HG03066 (cell line): Measurements from ENCODE around the gene SLC12A1.
A peak's percentile ranks its signal among the peaks of the same experiment; 100 is the strongest.

Experiments
- ATAC-seq: cut with Tn5 transposase; IDR thresholded peaks from one replicate; pipeline ENCODE4 v1.9.1; 2021; ENCODE audit warnings: low read depth; ENCODE audit not compliant: unreplicated experiment

The SLC12A1 gene

GRCh38 chr15:48242015-48242414 is 35.9 kb downstream of the SLC12A1 start:
- no peak for ATAC-seq

- ATAC-seq = no peak
Observed at GRCh38 chr15:48242535-48242934, 36.4 kb downstream of the SLC12A1 start.

GRCh38 chr15:48244921-48245320 is 38.8 kb downstream of the SLC12A1 start:
- no peak for ATAC-seq

- no peak for ATAC-seq
Observed at GRCh38 chr15:48248414-48248813, 42.3 kb downstream of the SLC12A1 start.

GRCh38 chr15:48250640-48251076 is 44.6 kb downstream of the SLC12A1 start:
- no peak for ATAC-seq

DNA sequence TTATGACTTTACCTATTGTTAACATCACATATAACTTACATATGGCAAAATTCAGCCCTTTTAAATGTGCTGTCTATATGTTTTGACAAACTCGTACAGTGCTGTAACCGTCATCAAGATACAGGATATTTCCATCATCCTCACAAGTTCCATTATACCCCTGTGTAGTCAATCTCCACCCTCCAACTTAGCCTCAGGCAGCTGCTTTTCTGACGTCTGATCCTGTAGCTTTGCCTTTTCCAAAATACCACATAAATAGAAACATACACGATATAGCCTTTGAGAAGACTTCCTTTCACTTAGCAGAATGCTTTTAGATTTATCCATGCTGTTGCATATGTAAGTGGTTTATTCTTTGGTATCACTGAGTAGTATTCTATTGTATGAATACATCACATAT is 47.1 kb downstream of the SLC12A1 start:
- no peak for ATAC-seq

- ATAC-seq = no peak
Observed at GRCh38 chr15:48265135-48265534, 59.0 kb downstream of the SLC12A1 start.

DNA sequence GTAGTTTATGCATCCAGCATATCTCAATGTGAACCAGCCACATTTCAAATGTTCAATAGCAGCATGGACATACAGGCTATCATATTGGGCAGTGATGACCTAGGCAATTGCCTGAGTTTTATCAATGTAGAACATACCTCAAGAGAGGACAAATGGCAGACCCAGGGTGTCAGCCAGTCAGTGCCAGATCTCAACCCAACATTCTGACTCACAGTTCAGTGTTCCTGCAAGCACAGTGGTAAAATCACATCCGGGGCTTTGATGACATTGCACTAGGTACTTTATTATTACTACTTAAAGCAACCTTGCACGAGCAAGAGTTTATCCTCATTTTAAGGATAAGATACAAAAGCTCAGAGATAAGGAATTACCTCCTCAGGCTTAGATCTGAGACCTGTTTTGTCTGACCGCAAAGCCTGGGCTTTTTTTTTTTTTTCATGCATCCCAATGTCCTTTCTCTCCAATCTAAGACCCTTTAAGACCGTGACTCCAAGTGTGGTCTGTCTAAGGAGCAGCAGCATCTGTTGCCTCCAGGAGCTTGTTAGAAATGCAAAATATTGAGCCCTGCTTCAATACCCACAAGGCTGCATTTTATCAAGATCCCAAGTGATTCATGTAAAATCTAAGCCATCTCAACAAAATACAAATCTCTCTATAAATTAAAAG is 60.1 kb downstream of the SLC12A1 start:
- no peak for ATAC-seq

DNA sequence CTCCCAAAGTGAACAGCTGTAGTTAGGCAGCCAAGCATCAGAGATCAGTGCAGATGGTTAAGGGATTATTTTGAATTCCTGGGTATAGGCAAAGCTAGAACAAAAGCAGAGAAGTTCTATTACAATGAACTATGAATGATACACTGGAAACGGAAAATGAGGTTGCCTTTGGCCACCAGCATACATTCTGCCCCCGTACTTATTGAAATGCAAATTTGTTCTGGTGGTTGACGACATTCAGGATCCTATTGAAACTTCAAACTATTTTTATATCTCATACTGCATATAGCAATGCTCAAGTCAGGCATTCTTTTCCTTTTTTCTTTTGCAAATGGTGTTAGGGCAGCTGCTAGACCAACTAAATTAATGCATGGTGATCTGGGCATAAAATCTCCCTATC is 61.7 kb downstream of the SLC12A1 start:
- ATAC-seq = no peak

- ATAC-seq = no peak
Observed at GRCh38 chr15:48273049-48273448, 66.9 kb downstream of the SLC12A1 start.

DNA sequence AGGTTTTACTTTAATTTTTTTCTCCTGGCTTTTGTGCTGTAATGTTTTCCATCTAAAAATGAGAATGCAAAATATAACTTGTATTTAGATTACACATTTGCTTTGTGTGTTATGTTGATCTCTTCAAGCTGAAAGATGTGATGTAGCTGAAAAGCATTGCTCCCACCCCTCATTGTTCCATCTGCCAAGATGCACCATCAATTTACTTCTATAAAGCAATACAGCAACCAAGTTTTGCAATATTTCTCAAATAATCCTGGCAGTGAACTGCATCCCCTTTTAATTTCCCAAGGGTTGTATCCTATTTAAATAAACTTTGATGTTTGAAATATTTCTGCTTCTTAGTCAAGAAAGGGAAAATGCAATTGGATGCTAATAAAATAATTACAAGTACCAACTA is 72.6 kb downstream of the SLC12A1 start:
- no peak for ATAC-seq

DNA sequence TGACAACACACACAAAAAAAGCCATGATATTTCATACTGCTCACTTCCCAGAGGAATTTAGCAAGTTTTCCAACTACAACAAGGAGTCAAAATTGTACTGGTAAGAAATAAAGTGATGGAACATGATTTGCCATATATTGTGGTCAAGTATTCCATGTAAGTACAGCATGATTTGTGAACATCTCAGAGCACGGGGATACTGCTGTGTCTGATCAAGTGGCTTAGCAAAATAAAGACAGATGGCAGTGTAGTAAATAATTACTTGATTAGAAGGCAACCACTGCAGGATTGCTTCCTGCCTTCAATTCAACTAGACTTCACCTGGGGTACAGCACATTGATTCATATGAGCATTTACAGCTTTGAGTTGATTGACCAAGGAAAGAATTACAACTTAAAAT is 73.5 kb downstream of the SLC12A1 start:
- no peak for ATAC-seq

DNA sequence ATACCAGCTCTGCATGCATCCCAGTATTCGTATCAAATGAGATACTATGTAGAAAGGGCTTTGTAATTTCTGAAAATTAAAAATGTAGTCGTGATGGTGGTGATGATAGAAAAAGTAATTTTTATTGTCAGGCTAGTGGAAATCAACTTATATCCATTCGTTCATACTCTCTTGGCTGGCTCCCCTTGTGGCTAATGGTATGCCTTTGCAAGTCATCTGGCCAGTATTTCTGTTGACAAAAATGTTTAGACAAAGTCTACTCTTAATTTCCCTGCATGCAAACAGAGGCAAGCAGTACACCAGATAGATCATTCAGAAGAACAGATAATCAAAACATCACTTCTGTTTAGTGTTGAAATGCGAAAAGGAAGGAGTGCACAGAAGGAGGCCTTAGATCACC is 75.6 kb downstream of the SLC12A1 start:
- no peak for ATAC-seq

DNA sequence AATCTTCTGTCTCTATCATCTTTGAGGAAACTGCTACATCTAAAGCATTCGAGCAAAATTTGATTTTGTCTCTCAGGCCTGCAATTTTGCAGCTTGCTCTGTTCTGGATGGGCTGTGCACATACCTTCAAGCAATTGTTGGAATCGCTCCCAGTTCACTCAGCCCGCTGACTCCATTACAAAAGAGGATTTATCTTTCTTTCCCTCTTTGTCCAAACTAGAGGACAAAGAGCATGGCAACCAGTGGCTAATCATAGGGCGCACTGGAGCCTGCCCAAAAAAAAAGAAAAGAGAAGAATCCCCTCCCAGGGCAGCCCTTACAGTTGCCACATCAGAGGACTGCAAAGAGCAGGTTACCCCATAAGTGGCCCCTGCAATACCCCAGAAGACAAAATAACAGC is 76.1 kb downstream of the SLC12A1 start:
- ATAC-seq = no peak

DNA sequence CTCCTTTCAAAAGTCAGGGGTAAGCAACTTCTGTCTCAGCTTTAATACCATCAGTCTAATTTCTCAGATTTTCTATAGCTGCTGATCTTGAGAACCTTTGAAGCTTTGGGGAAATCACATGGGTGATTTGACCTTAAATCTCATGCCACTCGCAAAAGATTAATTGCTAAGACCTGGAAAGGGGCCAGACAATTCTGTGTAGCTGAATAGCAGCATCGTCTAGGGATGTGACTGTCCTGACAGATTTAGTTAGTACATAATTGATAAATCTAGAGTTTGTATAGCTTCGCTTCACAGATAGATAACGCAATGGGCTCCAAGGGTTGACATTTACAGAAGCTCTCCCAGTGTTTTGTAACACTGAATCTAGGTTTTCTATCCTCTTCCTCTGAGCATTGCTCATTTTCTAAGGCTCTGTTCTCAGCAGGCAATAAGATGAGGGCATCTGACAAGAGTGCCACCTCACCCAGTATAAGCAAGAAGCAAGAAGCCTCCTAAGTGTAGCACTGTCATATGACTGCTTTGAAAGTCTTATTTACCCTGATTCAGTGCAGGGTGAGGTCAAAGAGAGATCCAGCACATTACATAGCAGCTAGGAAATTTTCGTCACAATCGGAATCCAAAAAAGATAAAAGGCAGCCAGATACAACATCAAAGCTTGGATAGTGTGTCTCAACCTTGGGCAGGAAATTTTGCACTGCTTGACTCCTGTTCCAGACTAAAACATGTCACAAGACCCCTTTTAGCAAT is 77.5 kb downstream of the SLC12A1 start:
- ATAC-seq = no peak

DNA sequence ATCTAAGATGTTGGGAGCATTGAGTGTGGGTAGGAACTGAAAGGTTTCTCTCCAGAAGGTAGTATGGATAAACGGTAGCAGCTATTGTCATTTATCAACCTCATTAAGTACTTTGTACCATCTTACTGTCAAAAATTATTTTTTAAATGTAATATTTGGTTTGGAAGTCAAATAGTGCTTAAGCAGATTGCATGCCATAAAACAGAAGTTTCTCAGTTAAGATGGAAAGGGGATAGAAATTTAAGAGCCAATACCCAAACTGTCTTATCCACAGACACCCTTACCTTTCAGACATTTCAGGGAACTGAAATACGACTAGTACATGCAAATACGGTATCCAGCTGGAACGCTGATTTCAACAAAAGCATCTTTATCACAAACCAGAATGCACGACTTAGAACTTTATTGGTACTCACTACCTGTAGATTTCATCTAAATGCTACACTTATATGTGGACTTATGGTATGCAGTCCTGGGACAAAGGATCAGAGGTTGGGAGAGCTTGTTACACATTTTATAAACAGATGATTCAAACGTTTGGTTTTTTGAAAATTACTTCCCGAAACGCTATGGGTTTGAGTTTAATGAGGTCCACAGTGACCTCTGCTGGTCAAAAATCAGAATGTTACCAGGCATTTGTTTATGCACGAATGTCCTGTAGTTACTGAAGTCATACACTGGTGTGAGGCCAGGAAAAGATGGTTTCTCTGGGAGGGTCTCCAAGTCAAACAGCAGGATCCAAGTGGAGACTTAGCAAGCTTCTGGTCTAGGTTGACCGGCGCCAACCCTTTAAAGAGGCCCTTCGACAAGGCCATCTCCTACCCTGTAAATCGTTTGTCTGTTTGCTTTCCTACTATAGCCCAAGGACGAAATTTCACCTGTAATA is 79.5 kb downstream of the SLC12A1 start:
- ATAC-seq = peak; percentile 79

GRCh38 chr15:48289628-48290027 is 83.5 kb downstream of the SLC12A1 start:
- ATAC-seq = no peak

DNA sequence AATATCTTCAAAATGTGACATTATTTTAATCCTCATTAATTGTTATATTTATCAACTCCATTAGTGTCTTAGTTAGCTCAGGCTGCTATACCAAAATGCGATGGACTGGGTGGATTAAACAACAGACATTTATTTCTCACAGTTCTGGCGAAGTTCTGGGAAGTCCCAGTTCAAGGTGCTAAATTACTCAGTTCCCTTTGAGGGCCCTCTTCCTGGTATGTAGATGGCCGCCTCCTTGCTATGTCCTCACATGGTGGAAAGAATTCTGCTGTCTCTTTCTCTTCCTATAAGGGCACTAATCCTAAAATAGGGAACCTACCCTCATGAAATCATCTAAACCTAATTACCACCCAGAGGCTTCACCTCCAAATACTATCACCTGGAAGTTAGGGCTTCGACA is 86.4 kb downstream of the SLC12A1 start:
- no peak for ATAC-seq

GRCh38 chr15:48297668-48298067 is 91.6 kb downstream of the SLC12A1 start:
- ATAC-seq = no peak

GRCh38 chr15:48298914-48299313 is 92.8 kb downstream of the SLC12A1 start:
- ATAC-seq = no peak

GRCh38 chr15:48300038-48300437 is 93.9 kb downstream of the SLC12A1 start:
- ATAC-seq = no peak
